ENCODE data around the gene PPP1R15B.
A peak's percentile ranks its signal among the peaks of the same experiment; 100 is the strongest.

Gene PPP1R15B

DNA sequence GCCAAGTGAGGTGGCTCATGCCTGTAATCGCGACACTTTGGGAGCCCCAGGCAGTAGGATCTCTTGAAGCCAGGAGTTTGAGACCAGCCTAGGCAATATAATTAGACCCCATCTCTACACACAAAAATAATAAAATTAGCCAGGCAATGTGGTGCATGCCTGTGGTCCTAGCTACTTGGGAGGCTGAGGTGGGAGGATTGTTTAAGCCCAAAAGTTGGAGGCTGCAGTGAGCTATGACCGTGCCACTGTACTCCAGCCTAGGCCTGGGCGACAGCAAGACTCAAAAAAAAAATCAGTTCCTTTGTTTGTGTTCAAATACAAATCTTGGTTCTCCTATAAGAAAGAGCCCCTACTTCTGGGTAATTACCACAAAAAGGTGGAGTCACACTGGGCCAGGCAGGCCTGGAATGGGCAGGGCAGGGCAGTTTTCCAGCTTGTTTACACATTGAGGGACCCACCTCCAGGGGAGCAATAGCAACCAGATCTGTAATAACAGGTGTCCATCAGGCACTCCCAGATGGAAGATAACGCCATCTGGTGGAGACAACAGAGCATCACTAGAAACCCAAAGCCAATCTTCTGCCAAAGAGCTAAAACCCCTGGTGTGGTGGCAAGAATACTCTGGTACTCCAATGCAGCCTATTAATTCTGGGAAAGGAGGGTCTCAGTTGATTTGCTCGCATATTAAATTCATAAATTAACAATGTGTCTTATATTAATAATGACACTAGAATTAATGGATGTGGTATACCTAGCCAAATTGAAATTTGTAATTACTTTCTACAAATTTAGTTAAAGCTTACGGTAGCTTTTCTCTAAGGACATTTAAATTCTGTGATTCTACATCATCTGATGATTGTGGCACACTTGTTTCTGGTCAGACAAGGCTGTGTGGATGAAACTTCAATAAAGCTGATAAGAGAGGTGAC is 13.2 kb downstream of the PPP1R15B start:
- peak; percentile 64 for DNase-seq

DNA sequence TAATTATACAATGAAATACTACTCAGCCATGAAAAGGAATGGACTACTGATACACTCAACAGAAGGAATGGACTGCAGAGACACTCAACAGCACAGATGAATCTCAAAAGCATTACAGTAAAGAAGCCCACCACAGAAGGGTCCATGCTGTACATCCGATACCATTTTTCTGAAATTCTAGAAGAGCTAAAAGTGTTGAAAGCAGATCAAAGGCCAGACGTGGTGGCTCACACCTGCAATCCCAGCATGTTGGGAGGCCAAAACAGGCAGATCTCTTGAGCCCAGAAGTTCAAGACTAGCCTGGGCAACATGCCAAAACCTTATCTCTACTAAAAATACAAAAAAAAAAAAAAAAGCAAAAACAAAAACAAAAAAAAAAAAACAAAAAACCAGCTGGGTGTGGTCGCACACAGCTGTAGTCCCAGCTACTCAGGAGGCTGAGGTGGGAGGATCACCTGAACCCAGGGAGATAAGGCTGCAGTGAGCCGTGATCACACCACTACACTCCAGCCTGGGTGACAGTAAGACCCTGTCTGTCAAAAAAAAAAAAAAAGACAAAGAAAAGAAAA is 15.5 kb downstream of the PPP1R15B start:
- no peak for DNase-seq

DNA sequence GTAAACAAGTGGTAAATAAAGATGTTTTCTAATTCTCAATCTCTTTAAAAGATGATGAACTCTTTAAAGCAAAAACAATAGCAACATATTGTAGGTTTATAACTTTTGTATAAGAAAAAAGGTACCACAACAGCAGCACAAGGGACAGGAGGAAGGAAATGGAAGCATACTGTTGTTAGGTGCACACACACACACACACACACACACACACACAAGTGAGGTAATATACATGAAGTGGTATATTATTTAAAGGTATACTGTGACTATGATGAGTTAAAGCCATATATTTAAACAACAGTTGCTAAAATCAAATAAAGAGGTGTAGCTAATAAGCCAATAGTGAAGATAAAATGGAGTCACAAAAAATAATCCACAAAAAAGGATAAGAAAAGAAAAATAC is 20.0 kb downstream of the PPP1R15B start:
- DNase-seq: no peak

DNA sequence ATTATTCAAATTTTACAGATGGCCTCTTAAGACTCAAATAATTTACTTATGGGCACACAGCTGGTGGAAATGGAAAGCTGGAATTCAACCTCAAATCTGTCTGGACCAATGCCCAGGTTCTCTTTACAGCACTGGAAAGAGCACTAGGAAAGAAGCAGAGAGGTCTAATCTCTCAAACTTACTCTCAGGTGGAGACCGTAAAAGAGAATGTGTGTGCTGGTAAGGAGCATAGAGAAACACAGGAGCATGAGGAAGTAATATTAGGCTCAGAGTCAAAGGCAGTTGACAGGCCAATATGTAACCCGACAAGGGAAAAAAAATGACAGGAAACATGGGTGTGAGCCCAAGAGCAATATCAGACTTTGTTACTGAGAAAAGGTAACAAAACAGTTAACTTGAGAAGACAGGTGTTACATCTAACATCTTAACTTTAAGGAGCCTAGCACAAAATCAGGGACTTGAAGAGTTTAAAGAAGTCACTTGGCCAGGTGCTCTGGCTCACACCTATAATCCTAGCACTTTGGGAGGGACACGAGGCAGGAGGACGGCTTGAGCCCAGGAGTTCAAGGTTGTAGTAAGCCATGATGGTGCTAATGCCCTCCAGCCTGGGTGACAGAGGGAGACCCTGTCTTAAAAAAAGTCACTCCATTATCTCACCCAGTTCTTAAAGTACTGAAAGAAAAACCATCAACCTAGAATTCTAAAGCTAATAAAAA is 20.7 kb downstream of the PPP1R15B start:
- no peak for DNase-seq

GRCh38 chr1:204385727-204386126 is 25.9 kb downstream of the PPP1R15B start:
- DNase-seq: no peak

- no peak for DNase-seq
These were observed 26.8 kb downstream of the PPP1R15B start for GRCh38 chr1:204384636-204385352.

GRCh38 chr1:204383163-204383904 is 28.3 kb downstream of the PPP1R15B start:
- no peak for DNase-seq

DNA sequence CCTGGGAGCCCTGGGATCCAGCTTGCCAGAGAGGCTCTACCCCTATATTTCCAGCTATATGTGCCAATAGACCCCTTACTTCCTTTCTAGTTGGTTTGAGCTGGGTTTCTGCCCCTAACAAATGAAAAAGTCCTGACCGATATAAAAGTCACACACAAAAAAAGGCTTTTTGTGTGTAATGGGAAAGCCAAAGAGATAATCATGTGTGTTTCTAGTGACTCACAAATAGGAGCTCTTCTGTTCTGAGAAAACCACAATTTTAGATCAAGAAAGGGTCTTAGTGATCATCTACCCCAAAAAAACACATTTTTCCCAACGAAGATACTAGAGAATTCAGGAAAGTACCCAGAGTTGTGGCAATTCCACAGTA is 28.9 kb downstream of the PPP1R15B start:
- no peak for DNase-seq

DNA sequence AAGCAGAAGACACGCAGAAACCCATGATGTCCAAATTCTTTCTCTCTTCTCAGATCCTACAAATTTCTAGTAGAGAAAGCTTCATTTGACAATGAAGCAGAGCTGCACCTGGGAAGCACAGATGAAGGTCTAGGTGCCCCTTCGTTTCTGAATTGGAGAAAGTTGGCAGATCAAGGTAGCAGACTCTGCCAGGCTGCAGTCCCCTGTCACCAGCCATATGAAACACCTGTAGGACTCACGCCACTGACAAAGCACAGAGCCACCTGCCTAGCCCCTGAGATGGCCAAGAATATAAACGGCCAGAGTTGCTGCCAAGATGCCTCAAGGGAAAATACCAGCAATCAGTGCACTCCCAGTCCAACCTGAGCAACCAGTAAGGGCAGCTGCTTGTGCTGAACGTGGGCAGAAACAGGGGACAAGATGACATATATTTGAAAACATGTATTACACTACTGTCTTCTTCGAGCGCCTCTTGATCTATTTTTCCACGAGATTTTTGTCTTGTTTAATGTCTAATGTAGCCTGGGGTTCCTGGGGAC is 31.3 kb downstream of the PPP1R15B start:
- no peak for DNase-seq

DNA sequence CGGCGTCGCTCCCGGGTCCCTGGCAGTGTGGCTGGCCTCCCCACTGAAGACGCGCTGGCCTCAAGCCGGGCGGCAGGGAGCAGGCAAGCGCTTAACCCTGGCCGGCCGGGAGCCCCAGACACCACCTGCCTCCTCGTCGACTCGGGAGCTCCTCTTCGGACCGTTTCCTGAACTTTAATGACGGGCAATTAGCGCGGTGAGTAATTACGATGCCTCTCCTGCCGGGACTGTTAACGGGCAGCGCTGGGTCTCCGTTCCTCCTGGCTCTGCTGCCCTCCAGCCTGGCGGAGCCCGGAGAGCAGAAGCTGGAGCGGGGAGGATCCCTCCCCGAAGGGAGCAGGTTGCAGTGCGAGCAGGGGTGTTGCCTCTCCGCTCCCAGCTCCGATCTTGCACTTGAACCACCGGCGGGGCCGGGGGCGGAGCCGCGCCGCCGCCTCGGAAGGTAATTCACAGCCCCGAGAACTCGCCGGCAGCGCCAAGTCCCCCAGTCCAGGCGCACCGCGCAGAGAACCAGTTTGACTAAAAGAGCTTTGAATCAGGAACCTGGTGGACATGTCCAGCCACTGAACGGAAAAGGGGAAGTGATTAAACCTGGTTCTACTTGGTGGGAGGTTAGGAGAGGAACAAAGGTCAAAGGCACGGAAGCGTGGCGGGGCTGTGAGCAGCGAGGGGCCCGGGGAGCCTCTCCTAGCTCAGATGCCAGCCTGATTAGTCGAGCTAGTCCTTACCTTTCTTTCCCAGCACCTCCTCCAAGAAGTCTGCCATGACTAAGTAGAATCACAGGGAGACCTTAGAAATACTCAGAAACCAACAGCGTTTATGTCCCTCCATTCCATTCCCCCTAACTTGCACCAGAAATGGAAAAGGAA is 33.6 kb downstream of the PPP1R15B start:
- no peak for DNase-seq

- DNase-seq: no peak
These were observed 34.5 kb downstream of the PPP1R15B start for GRCh38 chr1:204376919-204377799.

DNA sequence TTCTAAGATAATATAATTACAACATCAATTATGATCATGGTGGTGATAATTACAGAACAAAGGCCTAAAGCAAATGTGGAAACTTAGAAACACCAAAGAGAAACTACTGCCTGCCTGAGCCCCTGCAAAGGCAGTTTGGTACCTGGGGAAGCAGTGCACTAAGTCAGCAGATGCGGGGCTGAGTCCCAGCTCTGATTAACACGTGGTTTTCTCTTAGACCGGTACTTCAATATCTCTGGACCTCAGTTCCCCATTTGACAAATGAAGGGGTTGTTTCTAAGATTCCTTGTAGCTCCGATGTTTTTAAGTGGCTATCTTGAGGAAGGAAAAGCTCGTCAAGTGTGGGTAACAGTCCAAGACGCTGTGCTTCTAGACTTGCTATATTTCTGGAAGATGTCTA is 35.2 kb downstream of the PPP1R15B start:
- DNase-seq: no peak

GRCh38 chr1:204373911-204374310 is 37.7 kb downstream of the PPP1R15B start:
- no peak for DNase-seq

- no peak for DNase-seq
These were observed 41.4 kb downstream of the PPP1R15B start for GRCh38 chr1:204370176-204370575.

GRCh38 chr1:204368996-204369726 is 42.5 kb downstream of the PPP1R15B start:
- no peak for DNase-seq

GRCh38 chr1:204367956-204368355 is 43.7 kb downstream of the PPP1R15B start:
- no peak for DNase-seq

DNA sequence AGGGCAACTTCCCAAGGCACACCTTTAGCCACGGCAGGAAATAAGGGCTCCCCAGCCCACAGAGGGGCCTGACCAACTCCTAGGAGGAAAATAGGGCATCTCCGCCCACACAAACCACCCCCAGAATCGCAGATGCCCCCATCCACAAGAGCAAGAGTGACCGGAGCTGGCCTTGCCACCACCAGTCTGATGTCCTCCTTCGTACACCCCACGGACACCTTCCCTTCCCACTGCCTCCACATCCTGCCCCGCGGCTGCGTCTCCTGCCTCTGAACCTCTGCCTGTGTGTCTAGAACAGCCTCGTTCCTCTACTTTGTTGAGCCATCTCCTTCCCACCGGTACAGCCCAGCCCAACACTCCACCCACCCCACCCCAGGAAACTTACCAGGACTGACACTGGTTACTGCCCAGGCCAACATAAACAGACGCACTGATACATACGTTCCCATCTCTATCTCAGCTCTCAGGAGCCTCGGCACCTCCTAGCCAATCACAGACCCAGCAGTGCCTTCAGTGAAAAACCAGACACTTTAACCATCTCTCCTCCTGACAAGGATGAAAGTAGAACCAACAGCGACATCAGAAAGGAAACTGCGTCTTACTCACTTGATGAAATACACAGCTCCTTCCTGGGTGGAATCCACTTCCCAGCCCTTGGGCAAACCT is 44.3 kb downstream of the PPP1R15B start:
- no peak for DNase-seq

DNA sequence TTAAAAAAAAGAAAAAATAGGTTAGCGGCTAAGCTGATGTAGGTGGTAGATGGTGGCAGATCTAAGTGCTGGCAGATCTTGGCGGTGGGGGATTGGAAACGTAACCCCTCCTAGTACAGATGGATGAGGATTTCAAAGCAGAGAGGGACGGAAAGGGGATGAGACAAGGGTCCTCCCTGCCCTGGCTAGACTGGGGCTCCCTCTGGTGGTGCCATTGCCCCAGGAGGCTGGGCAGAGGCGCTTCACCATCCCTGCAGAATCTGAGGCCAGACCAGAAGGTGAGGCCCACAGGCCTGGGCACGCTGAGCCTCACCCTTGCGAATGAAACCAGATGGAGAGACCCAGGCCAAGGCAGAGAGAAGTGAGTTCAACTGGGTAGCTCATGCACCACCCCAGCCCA is 44.9 kb downstream of the PPP1R15B start:
- DNase-seq: no peak
